ENCODE results near the gene PALLD. TPM values are rescaled to one million over a fixed set of nuclear protein-coding genes. Genes with fewer than 3 reads are reported as not detected.
A peak's percentile ranks its signal among the peaks of the same experiment; 100 is the strongest.

PALLD gene
- total RNA-seq, 1 donor from 2014 or later: 85.7 TPM

GRCh38 chr4:168674866-168675265 lies 178.0 kb downstream of the PALLD start:
- H3F3A ChIP-seq (ENCODE audit: low read depth): no peaks in the 10 kb centered on the region
- no peak overlapping the region for H3K9ac ChIP-seq
- Mint-ChIP-seq H3K27ac (no peak overlapping the region), H3K4me1 (peaks cover 10% of the 10 kb centered on the region), H3K9me3 (no peaks in the 10 kb centered on the region), H3K4me3 (no peak overlapping the region), H3K36me3 (peaks cover 20% of the 10 kb centered on the region), H3K27me3 (ENCODE audit: insufficient read depth, low read depth) (peaks cover 2% of the 10 kb centered on the region)
- H3K4me2 ChIP-seq: no peak overlapping the region
- DNase-seq (ENCODE audit: low spot score): no peak
- H3K9me3 ChIP-seq (ENCODE audit: low read depth): no peaks in the 10 kb centered on the region
- H3K79me2 ChIP-seq (ENCODE audit: low read depth): no peaks in the 10 kb centered on the region
- peaks cover 10% of the 10 kb centered on the region for H3K4me1 ChIP-seq
- H3K27ac ChIP-seq: no peak overlapping the region
- H4K20me1 ChIP-seq (ENCODE audit: low read depth): no peaks in the 10 kb centered on the region
- no peak overlapping the region for H2AFZ ChIP-seq (replicated peaks)
- no peak overlapping the region for H3K4me3 ChIP-seq
- no peaks in the 10 kb centered on the region for H3K36me3 ChIP-seq
- TF ChIP-seq, protein P1, sequence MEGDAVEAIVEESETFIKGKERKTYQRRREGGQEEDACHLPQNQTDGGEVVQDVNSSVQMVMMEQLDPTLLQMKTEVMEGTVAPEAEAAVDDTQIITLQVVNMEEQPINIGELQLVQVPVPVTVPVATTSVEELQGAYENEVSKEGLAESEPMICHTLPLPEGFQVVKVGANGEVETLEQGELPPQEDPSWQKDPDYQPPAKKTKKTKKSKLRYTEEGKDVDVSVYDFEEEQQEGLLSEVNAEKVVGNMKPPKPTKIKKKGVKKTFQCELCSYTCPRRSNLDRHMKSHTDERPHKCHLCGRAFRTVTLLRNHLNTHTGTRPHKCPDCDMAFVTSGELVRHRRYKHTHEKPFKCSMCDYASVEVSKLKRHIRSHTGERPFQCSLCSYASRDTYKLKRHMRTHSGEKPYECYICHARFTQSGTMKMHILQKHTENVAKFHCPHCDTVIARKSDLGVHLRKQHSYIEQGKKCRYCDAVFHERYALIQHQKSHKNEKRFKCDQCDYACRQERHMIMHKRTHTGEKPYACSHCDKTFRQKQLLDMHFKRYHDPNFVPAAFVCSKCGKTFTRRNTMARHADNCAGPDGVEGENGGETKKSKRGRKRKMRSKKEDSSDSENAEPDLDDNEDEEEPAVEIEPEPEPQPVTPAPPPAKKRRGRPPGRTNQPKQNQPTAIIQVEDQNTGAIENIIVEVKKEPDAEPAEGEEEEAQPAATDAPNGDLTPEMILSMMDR (IDR thresholded peaks at IDR 0.05): no peak
- TF ChIP-seq EZH2 (IDR thresholded peaks at IDR 0.05) (no peak), EZH2phosphoT487 (IDR thresholded peaks at IDR 0.05) (no peak)
- H3K27me3 ChIP-seq: no peaks in the 10 kb centered on the region

DNA sequence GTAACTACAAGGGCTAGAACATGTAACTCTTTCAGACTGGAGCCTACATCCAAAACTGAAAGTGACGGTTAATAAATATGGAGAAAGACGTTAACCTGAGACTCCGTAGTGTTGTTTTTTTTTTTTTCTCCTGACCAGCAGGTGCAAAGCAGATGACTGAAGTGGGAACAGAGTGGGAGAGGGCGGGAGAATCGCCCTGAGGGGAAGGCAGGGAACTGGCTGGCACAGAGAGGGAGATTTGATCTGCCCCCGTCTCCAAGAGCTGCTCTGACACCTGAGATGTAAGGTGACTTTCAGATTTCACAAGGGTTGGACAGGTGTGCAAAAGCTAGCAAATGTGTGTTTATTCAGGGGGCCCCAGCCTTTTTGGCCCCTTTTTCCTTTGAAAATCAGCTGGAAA lies 180.2 kb downstream of the PALLD start:
- DNase-seq (ENCODE audit: low spot score): no peak
- Histone ChIP-seq H2AFZ (replicated peaks) (no peak overlapping the region), H3K4me1 (peaks cover 10% of the 10 kb centered on the region), H4K20me1 (ENCODE audit: low read depth) (no peaks in the 10 kb centered on the region), H3K79me2 (ENCODE audit: low read depth) (no peaks in the 10 kb centered on the region), H3K9ac (no peak overlapping the region), H3K4me2 (no peak overlapping the region), H3K4me3 (no peak overlapping the region), H3K36me3 (no peaks in the 10 kb centered on the region), H3K9me3 (ENCODE audit: low read depth) (no peaks in the 10 kb centered on the region), H3K27ac (no peak overlapping the region), H3F3A (ENCODE audit: low read depth) (no peaks in the 10 kb centered on the region), H3K27me3 (no peaks in the 10 kb centered on the region)
- H3K27me3 Mint-ChIP-seq (ENCODE audit: insufficient read depth, low read depth): peaks cover 2% of the 10 kb centered on the region
- no peaks in the 10 kb centered on the region for H3K9me3 Mint-ChIP-seq
- TF ChIP-seq, protein P1 (IDR thresholded peaks at IDR 0.05): no peak
- no peak for TF ChIP-seq EZH2 (IDR thresholded peaks at IDR 0.05)
- H3K4me3 Mint-ChIP-seq: no peak overlapping the region
- H3K27ac Mint-ChIP-seq: no peak overlapping the region
- peaks cover 10% of the 10 kb centered on the region for H3K4me1 Mint-ChIP-seq
- H3K36me3 Mint-ChIP-seq: peaks cover 23% of the 10 kb centered on the region

DNA sequence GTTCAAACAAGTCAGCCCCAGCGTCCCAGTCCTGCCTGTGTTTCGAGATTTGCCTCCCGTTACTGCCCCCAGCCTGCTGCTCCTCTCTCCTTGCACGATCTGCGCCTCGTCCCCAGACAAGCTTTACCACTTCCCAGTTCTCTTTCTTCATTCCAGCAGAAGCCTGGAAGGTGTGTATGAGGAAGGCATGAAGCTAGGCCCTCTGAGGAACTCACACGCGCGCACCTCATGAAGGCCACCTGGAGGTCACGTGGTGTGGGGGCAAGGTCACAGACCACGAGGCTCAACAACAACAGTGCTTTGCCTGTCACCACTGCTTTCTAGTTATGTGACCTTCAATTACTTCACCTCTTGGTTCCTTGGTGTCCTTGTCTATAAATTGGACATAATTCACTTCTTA lies 181.0 kb downstream of the PALLD start:
- Mint-ChIP-seq H3K4me1 (peaks cover 10% of the 10 kb centered on the region), H3K27ac (peak overlapping the region; percentile 13)
- H3K79me2 ChIP-seq (ENCODE audit: low read depth): no peaks in the 10 kb centered on the region

More for the DNA sequence above, 181.0 kb downstream of the PALLD start:
- Histone ChIP-seq H4K20me1 (ENCODE audit: low read depth) (no peaks in the 10 kb centered on the region), H3K36me3 (no peaks in the 10 kb centered on the region), H3K9ac (no peak overlapping the region), H3F3A (ENCODE audit: low read depth) (no peaks in the 10 kb centered on the region), H3K27ac (no peak overlapping the region), H3K27me3 (no peaks in the 10 kb centered on the region), H3K4me2 (no peak overlapping the region), H3K4me1 (peaks cover 10% of the 10 kb centered on the region), H3K4me3 (no peak overlapping the region), H3K9me3 (ENCODE audit: low read depth) (no peaks in the 10 kb centered on the region), H2AFZ (replicated peaks) (no peak overlapping the region)
- Mint-ChIP-seq H3K27me3 (ENCODE audit: insufficient read depth, low read depth) (peaks cover 2% of the 10 kb centered on the region), H3K36me3 (peaks cover 22% of the 10 kb centered on the region), H3K4me3 (no peak overlapping the region), H3K9me3 (no peaks in the 10 kb centered on the region)
- TF ChIP-seq EZH2 (IDR thresholded peaks at IDR 0.05): no peak
- TF ChIP-seq EZH2phosphoT487 (IDR thresholded peaks at IDR 0.05): no peak
- TF ChIP-seq, protein P1 (IDR thresholded peaks at IDR 0.05): no peak
- no peak for DNase-seq (ENCODE audit: low spot score)
